H9 (cell line): ENCODE data around the gene SZT2. TPM values are rescaled to one million over a fixed set of nuclear protein-coding genes. Genes with fewer than 3 reads are reported as not detected.

Experiments
- DNase-seq: peaks from one replicate; pipeline ENCODE4 v3.0.0-alpha.2; 2017
- H2AFZ ChIP-seq: one replicate; pipeline ENCODE4 v1.6.1; 2013; ENCODE audit warnings: mild to moderate bottlenecking, low read length, control low read depth, moderate library complexity
- H2AK5ac ChIP-seq: 2 replicates; pipeline ENCODE4 v1.6.1; 2013; ENCODE audit warnings: low read length, control low read depth, mixed read lengths; ENCODE audit not compliant: insufficient read length
- H2BK120ac ChIP-seq: one replicate; pipeline ENCODE4 v1.6.1; 2013; ENCODE audit warnings: low read depth, mild to moderate bottlenecking, low read length, control low read depth, inconsistent platforms; ENCODE audit not compliant: poor library complexity, severe bottlenecking
- H2BK12ac ChIP-seq: 2 replicates; pipeline ENCODE4 v1.6.1; 2013; ENCODE audit warnings: low read length, control low read depth, mixed read lengths, low read depth; ENCODE audit not compliant: insufficient read length
- H2BK15ac ChIP-seq: 2 replicates; pipeline ENCODE4 v1.6.1; 2013; ENCODE audit warnings: low read depth, low read length, control low read depth
- H2BK20ac ChIP-seq: one replicate; pipeline ENCODE4 v1.6.1; 2013; ENCODE audit warnings: low read depth, mild to moderate bottlenecking, low read length, control low read depth, inconsistent platforms; ENCODE audit not compliant: poor library complexity, severe bottlenecking
- H2BK5ac ChIP-seq: 2 replicates; pipeline ENCODE4 v1.6.1; 2013; ENCODE audit warnings: low read length, control low read depth, mixed read lengths; ENCODE audit not compliant: insufficient read length
- H3K14ac ChIP-seq: 2 replicates; pipeline ENCODE4 v1.6.1; 2013; ENCODE audit warnings: low read length, control low read depth; ENCODE audit not compliant: insufficient read depth
- H3K18ac ChIP-seq: 2 replicates; pipeline ENCODE4 v1.6.1; 2013; ENCODE audit warnings: low read depth, mild to moderate bottlenecking, mixed read lengths, low read length, control low read depth; ENCODE audit not compliant: insufficient read length
- H3K23ac ChIP-seq: 2 replicates; pipeline ENCODE4 v1.6.1; 2013; ENCODE audit warnings: low read length, control low read depth, mixed read lengths, low read depth; ENCODE audit not compliant: insufficient read length
- H3K23me2 ChIP-seq: 2 replicates; pipeline ENCODE4 v1.6.1; 2013; ENCODE audit warnings: low read depth, mild to moderate bottlenecking, mixed read lengths, low read length, control low read depth; ENCODE audit not compliant: insufficient read length, poor library complexity, severe bottlenecking
- H3K27ac ChIP-seq: 2 replicates; pipeline ENCODE4 v1.5.1; 2013; ENCODE audit warnings: low read length, control low read depth, mixed read lengths, low read depth; ENCODE audit not compliant: insufficient read length
- H3K27me3 ChIP-seq: 2 replicates; pipeline ENCODE4 v1.6.1; 2013; ENCODE audit warnings: low read length, control low read depth, inconsistent platforms; ENCODE audit not compliant: insufficient read depth
- H3K4ac ChIP-seq: 2 replicates; pipeline ENCODE4 v1.6.1; 2013; ENCODE audit warnings: low read depth, mild to moderate bottlenecking, control low read depth, inconsistent platforms, low read length, moderate library complexity
- H3K4me1 ChIP-seq: 2 replicates; pipeline ENCODE4 v1.6.1; 2013; ENCODE audit warnings: low read length, control low read depth, inconsistent platforms; ENCODE audit not compliant: insufficient read depth
- H3K4me2 ChIP-seq: 2 replicates; pipeline ENCODE4 v1.6.1; 2013; ENCODE audit warnings: low read length, control low read depth, mixed read lengths; ENCODE audit not compliant: insufficient read length, insufficient read depth
- H3K56ac ChIP-seq: 2 replicates; pipeline ENCODE4 v1.6.1; 2013; ENCODE audit warnings: low read depth, mild to moderate bottlenecking, mixed read lengths, low read length, control low read depth; ENCODE audit not compliant: insufficient read length
- H3K79me1 ChIP-seq: 2 replicates; pipeline ENCODE4 v1.6.1; 2013; ENCODE audit warnings: low read depth, mild to moderate bottlenecking, moderate library complexity, low read length, control low read depth, inconsistent platforms; ENCODE audit not compliant: insufficient read depth, poor library complexity, severe bottlenecking
- H3K79me2 ChIP-seq: 2 replicates; pipeline ENCODE4 v1.6.1; 2013; ENCODE audit warnings: low read length, control low read depth, inconsistent platforms; ENCODE audit not compliant: insufficient read depth
- H3K9ac ChIP-seq: 2 replicates; pipeline ENCODE4 v1.6.1; 2013; ENCODE audit warnings: low read length, control low read depth, mixed read lengths; ENCODE audit not compliant: insufficient read length; ENCODE audit errors: extremely low read depth
- H3K9me3 ChIP-seq: one replicate; pipeline ENCODE4 v1.6.1; 2013; ENCODE audit warnings: low read depth, low read length, inconsistent platforms; ENCODE audit not compliant: control insufficient read depth
- H3T11ph ChIP-seq: one replicate; pipeline ENCODE4 v1.6.1; 2013; ENCODE audit warnings: mild to moderate bottlenecking, low read length, control low read depth, inconsistent platforms
- H4K20me1 ChIP-seq: one replicate; pipeline ENCODE4 v1.6.1; 2013; ENCODE audit not compliant: control insufficient read depth, insufficient read length, insufficient read depth
- H4K5ac ChIP-seq: 2 replicates; pipeline ENCODE4 v1.6.1; 2013; ENCODE audit warnings: low read depth, mild to moderate bottlenecking, mixed read lengths, low read length, control low read depth; ENCODE audit not compliant: insufficient read length
- H4K8ac ChIP-seq: replicated peaks from 2 replicates; pipeline ENCODE4 v1.6.1; 2013; ENCODE audit warnings: low read length, control low read depth, mixed read lengths, low read depth; ENCODE audit not compliant: insufficient read length
- H4K91ac ChIP-seq: 2 replicates; pipeline ENCODE4 v1.6.1; 2013; ENCODE audit warnings: low read depth, mild to moderate bottlenecking, moderate library complexity, mixed read lengths, low read length, control low read depth; ENCODE audit not compliant: insufficient read length
- H3K27ac Mint-ChIP-seq, 3 experiments: 2 replicates in 2 of 3; 3 replicates in 1 of 3; pipeline ENCODE4 v1.8.0; 2020 to 2021; ENCODE audit warnings: mixed read lengths in 3 of 3, mild to moderate bottlenecking in 1 of 3, moderate library complexity in 1 of 3
- H3K27me3 Mint-ChIP-seq: 2 replicates; pipeline ENCODE4 v1.8.0; 2021; ENCODE audit warnings: low read depth, mild to moderate bottlenecking, moderate library complexity, mixed read lengths
- H3K36me3 Mint-ChIP-seq, 3 experiments: 2 replicates in 2 of 3; 3 replicates in 1 of 3; pipeline ENCODE4 v1.8.0; 2020 to 2021; ENCODE audit warnings: low read depth in 3 of 3, mixed read lengths in 3 of 3; ENCODE audit not compliant: insufficient read depth in 1 of 3
- H3K4me1 Mint-ChIP-seq, 2 experiments: 2 replicates each; pipeline ENCODE4 v1.8.0; 2020; ENCODE audit warnings: mixed read lengths in 2 of 2
- H3K4me3 Mint-ChIP-seq, 2 experiments: 2 replicates in 1 of 2; 3 replicates in 1 of 2; pipeline ENCODE4 v1.8.0; 2020 to 2021; ENCODE audit warnings: mild to moderate bottlenecking in 2 of 2, mixed read lengths in 2 of 2, moderate library complexity in 1 of 2
- H3K9me3 Mint-ChIP-seq, 2 experiments: 2 replicates in 1 of 2; 3 replicates in 1 of 2; pipeline ENCODE4 v1.8.0; 2020; ENCODE audit warnings: mild to moderate bottlenecking in 2 of 2, mixed read lengths in 2 of 2, moderate library complexity in 1 of 2
- CTCF ChIP-seq: fragments of 200-600 bp; sonication (generic); conservative IDR thresholded peaks from 3 replicates; pipeline ENCODE4 v1.8.0; 2021; ENCODE audit warnings: antibody characterized with exemption, mild to moderate bottlenecking
- WGBS: extraction: QIAGEN DNeasy Blood & Tissue Kit; methylation state at CpG from one replicate; pipeline ENCODE4 v1.1.7; 2013; ENCODE audit warnings: missing lambda C conversion rate, low lambda C conversion rate, mixed read lengths; ENCODE audit not compliant: insufficient read length; ENCODE audit errors: extremely low coverage; 5-methylcytosine and 5-hydroxymethylcytosine counted together
- total RNA-seq: library from RNA; stranded (reverse); gene quantifications from 2 replicates; pipeline ENCODE4 v1.2.1, GENCODE V29; 2021

SZT2 gene
- total RNA-seq, 1 experiment from 2014 or later: 16.8 TPM

DNA sequence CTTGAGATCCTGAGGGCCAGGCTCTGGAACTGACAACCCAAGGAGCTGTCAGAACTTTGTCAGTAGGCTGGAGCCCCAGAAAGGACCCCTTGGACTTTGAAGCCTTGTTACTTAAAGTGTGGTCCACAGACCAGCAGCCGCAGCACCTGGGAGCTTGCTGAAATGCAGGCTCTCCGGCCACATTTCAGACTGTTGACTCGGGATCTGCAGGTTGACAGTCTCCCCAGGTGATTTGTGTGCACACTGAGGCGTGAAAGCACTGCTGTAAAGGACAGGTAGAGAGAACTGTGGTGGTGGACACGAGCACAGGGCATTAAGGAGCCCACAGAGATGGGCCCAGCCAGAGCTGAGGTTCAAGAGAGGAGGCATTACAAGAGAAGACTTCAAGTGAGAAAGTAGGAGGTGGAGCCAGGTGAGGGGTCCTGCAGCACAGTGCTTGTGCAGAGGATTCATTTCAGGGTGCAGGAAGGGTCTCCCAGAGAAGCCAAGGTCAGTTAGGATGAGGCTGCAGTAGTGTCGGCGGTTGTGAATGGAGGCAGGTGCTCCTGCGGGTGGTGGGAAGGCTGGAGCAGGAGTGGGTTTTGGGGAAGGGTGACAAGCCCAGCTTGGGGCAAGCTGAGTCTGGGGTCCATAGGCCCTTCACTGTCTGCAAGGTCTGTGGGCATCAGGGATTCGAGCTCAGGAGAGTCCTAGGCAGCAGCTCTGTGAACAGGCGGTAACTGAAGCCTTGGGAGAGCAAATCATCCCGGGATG lies 59.4 kb downstream of the SZT2 start:
- Mint-ChIP-seq H3K4me1 (peaks cover 13 to 15% of the 10 kb centered on the region in 2 experiments), H3K4me3 (no peak overlapping the region), H3K9me3 (no peaks in the 10 kb centered on the region), H3K27ac (peak overlapping the region in 1 of 3 experiments; percentile 28; a peak in 3 of 7 replicates), H3K36me3 (peaks cover 33 to 74% (median 64%) of the 10 kb centered on the region in 3 experiments; a peak in 6 of 7 replicates), H3K27me3 (peaks cover 1% of the 10 kb centered on the region)
- Histone ChIP-seq H2BK5ac (no peak overlapping the region), H3K4ac (no peak overlapping the region), H3K23ac (no peak overlapping the region), H3K27me3 (no peaks in the 10 kb centered on the region), H3K4me2 (no peak overlapping the region), H4K91ac (no peak overlapping the region), H3K79me2 (no peaks in the 10 kb centered on the region), H2AK5ac (no peak overlapping the region), H3T11ph (no peak overlapping the region), H2BK20ac (no peak overlapping the region), H3K9ac (no peak overlapping the region), H4K8ac (no peak overlapping the region), H2BK12ac (no peak overlapping the region), H3K23me2 (peaks cover under 1% of the 10 kb centered on the region), H3K4me1 (no peaks in the 10 kb centered on the region; the same call in 1 of the 2 replicates), H3K9me3 (no peaks in the 10 kb centered on the region), H2AFZ (no peak overlapping the region), H3K14ac (no peak overlapping the region), H2BK120ac (no peak overlapping the region), H3K18ac (no peak overlapping the region), H3K56ac (no peak overlapping the region), H3K27ac (no peak overlapping the region), H2BK15ac (no peak overlapping the region), H3K79me1 (no peaks in the 10 kb centered on the region), H4K5ac (no peak overlapping the region), H4K20me1 (peaks cover 2% of the 10 kb centered on the region)
- no peak for TF ChIP-seq CTCF
- peak; percentile 18 for DNase-seq
- WGBS: no CpG with 5 or more reads among the region's 11 CpGs
